MM.1S (cell line): ENCODE data around the gene SERPINF2.

Experiments
- CTCF ChIP-seq: fragments of 300-600 bp; sonication (generic); IDR thresholded peaks from 2 replicates; pipeline ENCODE4 v1.5.1; 2016; ENCODE audit warnings: antibody characterized with exemption, low read length, mixed read lengths
- EZH2 ChIP-seq: fragments of 300-600 bp; sonication (generic); optimal IDR thresholded peaks from 2 replicates; pipeline ENCODE3; 2017; ENCODE audit warnings: low read depth, mild to moderate bottlenecking, antibody characterized with exemption, low read length, mixed read lengths

GRCh38 chr17:1785930-1786329 is 43.3 kb downstream of the SERPINF2 start:
- TF ChIP-seq EZH2: no peak
- TF ChIP-seq CTCF: no peak
